DMS114 treated with DMSO at 0.1 percent for 48 hours (cell line): ENCODE measurements around the gene LCN10.
"Not testable (repeated sequence)": the region's sequence is repeated elsewhere in the genome, so short reads cannot be mapped to it uniquely, and the experiment has no call there.

Source experiments
- DNase-seq: peaks from one replicate; lab custom pipeline; 2025; ENCODE audit not compliant: unreplicated experiment; lab: John Stamatoyannopoulos, UW

Gene LCN10

GRCh38 chr9:136704741-136705140 lies 38.0 kb downstream of the LCN10 start:
- DNase-seq = not testable (repeated sequence)

- no peak for DNase-seq
Measured at GRCh38 chr9:136703276-136703860, 39.4 kb downstream of the LCN10 start.

GRCh38 chr9:136701668-136702053 lies 41.1 kb downstream of the LCN10 start:
- no peak for DNase-seq

GRCh38 chr9:136700959-136701667 lies 41.6 kb downstream of the LCN10 start:
- DNase-seq = no peak

- DNase-seq = no peak
Measured at GRCh38 chr9:136700304-136700703, 42.4 kb downstream of the LCN10 start.

GRCh38 chr9:136698635-136699246 lies 44.0 kb downstream of the LCN10 start:
- DNase-seq = no peak

- DNase-seq = no peak
Measured at GRCh38 chr9:136697821-136698526, 44.8 kb downstream of the LCN10 start.

- no peak for DNase-seq
Measured at GRCh38 chr9:136697146-136697820, 45.5 kb downstream of the LCN10 start.

- DNase-seq = no peak
Measured at GRCh38 chr9:136696502-136696901, 46.2 kb downstream of the LCN10 start.

GRCh38 chr9:136695955-136696354 lies 46.8 kb downstream of the LCN10 start:
- DNase-seq = no peak

- no peak for DNase-seq
Measured at GRCh38 chr9:136695435-136695895, 47.3 kb downstream of the LCN10 start.

- no peak for DNase-seq
Measured at GRCh38 chr9:136694872-136695247, 47.9 kb downstream of the LCN10 start.

GRCh38 chr9:136694163-136694871 lies 48.4 kb downstream of the LCN10 start:
- peak; percentile 9 for DNase-seq

- no peak for DNase-seq
Measured at GRCh38 chr9:136693490-136694162, 49.1 kb downstream of the LCN10 start.

GRCh38 chr9:136693135-136693489 lies 49.6 kb downstream of the LCN10 start:
- no peak for DNase-seq

- DNase-seq = no peak
Measured at GRCh38 chr9:136692185-136693134, 50.3 kb downstream of the LCN10 start.

GRCh38 chr9:136691316-136692184 lies 51.2 kb downstream of the LCN10 start:
- no peak for DNase-seq

GRCh38 chr9:136690806-136691261 lies 51.9 kb downstream of the LCN10 start:
- DNase-seq = no peak
